Panc1 (cell line): ENCODE data around the gene IL15.

Experiments
- CTCF ChIP-seq: fragments of 450-650 bp; IDR thresholded peaks from 2 replicates; pipeline ENCODE4 v1.5.1; 2017; ENCODE audit warnings: mild to moderate bottlenecking
- POLR2AphosphoS5 ChIP-seq: IDR thresholded peaks from 2 replicates; pipeline ENCODE4 v1.6.1; 2012; ENCODE audit warnings: mild to moderate bottlenecking, low read depth, low read length, moderate library complexity
- REST ChIP-seq, 2 experiments: IDR thresholded peaks; 2 replicates each; pipeline ENCODE4 v1.6.1; 2011 to 2012; ENCODE audit warnings: low read depth in 2 of 2, control low read depth in 1 of 2, low read length in 1 of 2, mild to moderate bottlenecking in 1 of 2, moderate library complexity in 1 of 2; ENCODE audit not compliant: insufficient read depth in 1 of 2

GRCh38 chr4:141721174-141721573, 84.8 kb downstream of the IL15 start:
- TF ChIP-seq CTCF (no peak), REST (IDR thresholded peaks at IDR 0.05; ENCODE audit: insufficient read depth in 1 of 2, low read depth in 2 of 2, low read length in 1 of 2) (no peak), POLR2AphosphoS5 (no peak)
